K562 (cell line): ENCODE measurements around the gene ZFX. TPM values are rescaled to one million over a fixed set of nuclear protein-coding genes. Genes with fewer than 3 reads are reported as not detected.

Experiments used
- ARID3A ChIP-seq: IDR thresholded peaks from 2 replicates; pipeline ENCODE4 v1.6.1; 2012; ENCODE audit warnings: low read depth, low read length, improper control_type of control experiment, borderline replicate concordance
- ATF1 ChIP-seq, 2 experiments: fragments of 450-650 bp in 1 of 2; IDR thresholded peaks; 2 replicates each; pipeline ENCODE4 v1.6.1; 2016; ENCODE audit warnings: missing compliant biosample characterization in 1 of 2, missing genetic modification characterization in 1 of 2
- CREM ChIP-seq: IDR thresholded peaks from 2 replicates; pipeline ENCODE4 v1.6.1; 2014; ENCODE audit warnings: antibody characterized with exemption, low read depth
- E2F3 ChIP-seq: fragments of 250-450 bp; sonication (Bioruptor Pico); IDR thresholded peaks from 2 replicates; pipeline ENCODE4 v1.4.0; 2020; ENCODE audit warnings: mild to moderate bottlenecking
- E2F6 ChIP-seq, 2 experiments: IDR thresholded peaks; 2 replicates each; pipeline ENCODE4 v1.6.1; 2011; ENCODE audit warnings: borderline replicate concordance in 1 of 2, control low read depth in 1 of 2, low read depth in 1 of 2, low read length in 1 of 2, mild to moderate bottlenecking in 1 of 2, mixed read lengths in 1 of 2, moderate library complexity in 1 of 2; ENCODE audit not compliant: insufficient read depth in 1 of 2, insufficient read length in 1 of 2, poor library complexity in 1 of 2, severe bottlenecking in 1 of 2; ENCODE audit errors: extremely low read depth in 1 of 2
- GMEB1 ChIP-seq: fragments of 250-450 bp; sonication (Bioruptor Pico); IDR thresholded peaks from 2 replicates; pipeline ENCODE4 v1.4.0; 2020; ENCODE audit warnings: mild to moderate bottlenecking
- HDAC1 ChIP-seq, 2 experiments: fragments of 450-650 bp; IDR thresholded peaks; 2 replicates each; pipeline ENCODE4 v1.6.1; 2016 to 2017; ENCODE audit warnings: inconsistent platforms in 1 of 2, mild to moderate bottlenecking in 1 of 2, moderate library complexity in 1 of 2
- JUND ChIP-seq, 2 experiments: IDR thresholded peaks; 2 replicates in 1 of 2; 3 replicates in 1 of 2; pipeline ENCODE4 v1.6.1; 2011; ENCODE audit warnings: borderline replicate concordance in 2 of 2, low read depth in 2 of 2, low read length in 2 of 2, improper control_type of control experiment in 1 of 2, missing biosample characterization in 1 of 2, missing genetic modification characterization in 1 of 2, missing genetic modification reagents in 1 of 2
- KDM4B ChIP-seq, 2 experiments: fragments of 450-650 bp in 1 of 2; sonication (generic) in 1 of 2; IDR thresholded peaks; 2 replicates each; pipeline ENCODE4 v1.6.1; 2016 to 2017; ENCODE audit warnings: borderline replicate concordance in 2 of 2, antibody characterized with exemption in 1 of 2, low read depth in 1 of 2, mild to moderate bottlenecking in 1 of 2
- L3MBTL2 ChIP-seq: fragments of 450-650 bp; IDR thresholded peaks from 2 replicates; pipeline ENCODE4 v1.6.1; 2016; ENCODE audit warnings: mild to moderate bottlenecking, moderate library complexity
- MEF2D ChIP-seq: conservative IDR thresholded peaks from 2 replicates; pipeline ENCODE4 v1.6.1; 2016; ENCODE audit warnings: low read depth, missing genetic modification characterization, missing compliant biosample characterization
- NCOR1 ChIP-seq: fragments of 450-650 bp; IDR thresholded peaks from 2 replicates; pipeline ENCODE4 v1.6.1; 2016; ENCODE audit warnings: mild to moderate bottlenecking, moderate library complexity
- NR2C2 ChIP-seq, 2 experiments: fragments of 200-800 bp in 1 of 2; sonication (Bioruptor generic) in 1 of 2; sonication (generic) in 1 of 2; formaldehyde crosslinking in 1 of 2; IDR thresholded peaks; 2 replicates each; pipeline versions ENCODE4 v1.6.1 to v1.8.0; 2016 to 2022; ENCODE audit warnings: mild to moderate bottlenecking in 1 of 2, missing compliant biosample characterization in 1 of 2, missing genetic modification characterization in 1 of 2, missing genetic modification reagents in 1 of 2
- NRF1 ChIP-seq, 2 experiments: fragments of 450-650 bp; IDR thresholded peaks in 1 of 2; conservative IDR thresholded peaks in 1 of 2; 2 replicates each; pipeline ENCODE4 v1.6.1; 2014; ENCODE audit warnings: mild to moderate bottlenecking in 2 of 2
- NUFIP1 ChIP-seq: fragments of 450-650 bp; IDR thresholded peaks from 2 replicates; pipeline ENCODE4 v1.6.1; 2018; ENCODE audit not compliant: partially characterized antibody
- RAD51 ChIP-seq: fragments of 450-650 bp; IDR thresholded peaks from 2 replicates; pipeline ENCODE4 v1.7.1; 2016; ENCODE audit warnings: low read depth, mild to moderate bottlenecking, borderline replicate concordance
- RBBP5 ChIP-seq: fragments of 200-600 bp; sonication (generic); IDR thresholded peaks from 2 replicates; pipeline ENCODE4 v1.6.1; 2012; ENCODE audit warnings: borderline replicate concordance, mild to moderate bottlenecking, low read length, control low read depth, inconsistent platforms; ENCODE audit not compliant: insufficient read depth, poor library complexity, severe bottlenecking
- RBM39 ChIP-seq: fragments of 200-400 bp; formaldehyde crosslinking; optimal IDR thresholded peaks from 2 replicates; pipeline ENCODE3; 2018; ENCODE audit warnings: low read depth, low read length
- TBP ChIP-seq: optimal IDR thresholded peaks from 2 replicates; pipeline ENCODE3; 2011; ENCODE audit warnings: low read depth, low read length, improper control_type of control experiment
- ZKSCAN3 ChIP-seq: fragments of 250-450 bp; sonication (Bioruptor Pico); IDR thresholded peaks from 2 replicates; pipeline ENCODE4 v1.4.0; 2020
- ZNF143 ChIP-seq: sonication (generic); formaldehyde crosslinking; IDR thresholded peaks from 2 replicates; pipeline ENCODE4 v1.9.0; 2022; ENCODE audit warnings: mild to moderate bottlenecking, missing genetic modification reagents
- ZNF707 ChIP-seq: fragments of 250-450 bp; sonication (Bioruptor Pico); conservative IDR thresholded peaks from 2 replicates; pipeline ENCODE4 v1.8.0; 2022; ENCODE audit warnings: inconsistent platforms, mild to moderate bottlenecking, moderate library complexity
- polyA plus RNA-seq, 8 experiments: library from polyadenylated mRNA; depleted of rRNA in 4 of 8; stranded (reverse) in 5 of 8; unstranded in 3 of 8; fragments of >200 nt; fragmentation: Nextera tagmentation in 2 of 8; fragmentation: Illumina TruSeq in 1 of 8; extraction: Ambion mirVana in 2 of 8; extraction: Trizol in 1 of 8; gene quantifications; 2 replicates each; pipeline versions ENCODE4 v1.2.1 to v1.2.3, GENCODE V29; 2011 to 2014; ENCODE audit warnings: inconsistent platforms in 1 of 8, missing spikeins in 1 of 8
- total RNA-seq, 7 experiments: library from RNA; depleted of rRNA in 6 of 7; stranded (reverse); fragments of >200 nt in 6 of 7; fragmentation: Illumina TruSeq in 2 of 7; extraction: Trizol in 2 of 7; gene quantifications; 2 replicates each; pipeline versions ENCODE4 v1.2.1 to v1.2.3, GENCODE V29; 2011 to 2021; ENCODE audit warnings: low replicate concordance in 1 of 7

The ZFX gene
- total and polyA plus RNA-seq, 9 of the 15 experiments (the other 6 are each of a cell fraction or from before 2014, with no cell fraction given), result 5.3 to 25.2 (median 11.4) TPM

- TF ChIP-seq ZKSCAN3 (CRISPR knock-in tag) (no peak), NCOR1 (no peak), ARID3A (no peak), TBP (no peak), NRF1 (conservative IDR thresholded peaks at IDR 0.05 in 1 of 2, IDR thresholded peaks at IDR 0.05 in 1 of 2) (peak; percentile 74 to 83; a peak in 2 of 4 replicates), ZNF143 (CRISPR knock-in tag) (no peak), ZNF707 (CRISPR knock-in tag) (no peak), RAD51 (no peak), JUND (IDR thresholded peaks at IDR 0.05; ENCODE audit: borderline replicate concordance, low read depth, low read length) (0 out of 2 replicates have a peak, but pooled peaks have one; percentile 14), JUND (tag; IDR thresholded peaks at IDR 0.05; ENCODE audit: borderline replicate concordance, low read depth, low read length) (peak; percentile 50; the same call in 1 of the 3 replicates), RBM39 (no peak), CREM (peak; percentile 51; the same call in 1 of the 2 replicates), NR2C2 (CRISPR knock-in tag; IDR thresholded peaks at IDR 0.05) (no peak), NR2C2 (tag; IDR thresholded peaks at IDR 0.05) (no peak; the same call in 1 of the 2 replicates), NUFIP1 (no peak), ATF1 (CRISPR knock-in tag; IDR thresholded peaks at IDR 0.05) (no peak), ATF1 (tag; IDR thresholded peaks at IDR 0.05) (peak; percentile 27; the same call in 1 of the 2 replicates), L3MBTL2 (no peak), MEF2D (tag) (no peak), KDM4B (IDR thresholded peaks at IDR 0.05; ENCODE audit: borderline replicate concordance in 2 of 2, low read depth in 1 of 2) (0 out of 4 replicates have a peak, but pooled peaks of 1 of the 2 experiments have one; percentile 47), E2F3 (CRISPR knock-in tag) (no peak), RBBP5 (peak; percentile 73), GMEB1 (CRISPR knock-in tag) (peak; percentile 79), E2F6 (IDR thresholded peaks at IDR 0.05; ENCODE audit: borderline replicate concordance in 1 of 2, extremely low read depth in 1 of 2, insufficient read depth in 1 of 2, insufficient read length in 1 of 2, low read depth in 1 of 2, low read length in 1 of 2, poor library complexity in 1 of 2, severe bottlenecking in 1 of 2) (peak in 1 of 2 experiments; percentile 23), HDAC1 (IDR thresholded peaks at IDR 0.05) (peak in 1 of 2 experiments; percentile 72; a peak in 2 of 4 replicates)
Observed at GRCh38 chrX:24150051-24150790, 692 bp downstream of the ZFX start (continued).
